Hematopoietic multipotent progenitor cell treated with erythropoietin and hydrocortisone succinate and interleukin-3 and kit ligand, for 4 days (in vitro differentiated cells): ENCODE measurements around the gene HDGF.

Experiments
- DNase-seq: peaks from one replicate; pipeline ENCODE4 v3.0.0-alpha.2; 2015

The HDGF gene

DNA sequence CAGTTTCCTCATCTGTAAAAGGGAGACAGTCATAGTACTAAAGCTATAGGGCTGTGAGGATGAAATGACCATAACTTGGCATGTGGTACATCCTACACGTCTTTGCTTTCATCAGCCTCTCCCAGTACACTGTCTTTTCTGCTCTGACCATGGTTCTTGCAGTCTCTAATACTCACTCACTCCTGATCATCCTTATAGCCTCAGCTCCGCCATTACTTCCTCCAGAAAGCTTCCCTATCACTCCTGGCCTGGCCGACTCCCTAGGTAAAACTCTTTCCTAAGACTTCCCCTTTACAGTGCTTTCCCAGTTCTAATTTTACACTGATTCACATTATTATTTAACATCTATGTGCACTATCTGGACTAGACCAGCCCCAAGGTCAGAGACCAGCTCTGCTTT is 5.6 kb downstream of the HDGF start:
- DNase-seq, result no peak

DNA sequence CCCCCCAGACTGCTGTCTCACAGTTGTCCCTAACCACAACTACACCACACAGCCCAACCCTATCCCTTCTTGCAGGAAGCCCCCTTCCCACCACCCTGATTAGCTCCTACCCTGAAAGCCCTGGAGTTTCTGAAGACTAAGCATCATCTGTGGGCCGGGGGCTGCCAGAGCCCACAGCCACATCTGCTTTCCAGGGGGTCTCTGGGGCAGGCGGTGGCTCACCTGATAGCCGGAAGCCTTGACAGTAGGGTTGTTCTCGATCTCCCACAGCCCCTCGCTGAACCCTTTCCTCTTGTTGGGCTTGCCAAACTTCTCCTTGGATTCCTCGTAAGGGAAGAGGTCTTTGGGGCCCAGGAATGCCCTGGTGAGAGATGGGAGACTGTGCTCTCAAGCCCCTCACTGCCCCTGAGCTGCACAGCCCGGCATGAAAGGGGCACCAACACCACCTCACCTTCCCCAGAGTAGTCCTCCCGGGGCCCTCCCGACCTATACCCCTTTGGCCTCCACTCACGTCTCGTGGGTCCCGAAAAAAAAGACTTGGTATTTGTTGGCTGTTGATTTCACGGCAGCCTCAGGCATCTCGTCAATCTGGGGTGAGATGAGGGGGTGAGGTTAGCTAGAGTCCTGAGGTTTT is 6.6 kb downstream of the HDGF start:
- DNase-seq, result peak; percentile 56

DNA sequence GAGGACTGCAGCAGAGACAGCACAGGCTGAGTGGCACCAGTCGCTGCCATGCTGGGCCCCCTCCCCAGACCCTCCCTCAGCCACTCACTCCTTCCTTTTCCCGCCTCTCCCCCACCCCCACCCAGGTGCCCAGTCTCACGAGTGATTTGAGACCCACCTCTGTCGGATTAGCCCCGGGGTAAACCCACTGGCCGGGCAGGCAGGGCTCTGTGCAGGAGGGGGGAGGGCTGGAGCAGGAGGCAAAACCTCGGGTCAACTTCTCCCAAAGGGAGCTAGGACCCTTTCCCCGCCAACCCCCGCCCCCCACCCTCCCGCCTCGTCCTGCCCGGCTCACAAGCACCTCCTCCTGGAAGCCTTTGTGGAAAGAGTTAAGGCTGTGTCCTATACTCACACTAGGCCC is 7.1 kb downstream of the HDGF start:
- DNase-seq, result no peak

DNA sequence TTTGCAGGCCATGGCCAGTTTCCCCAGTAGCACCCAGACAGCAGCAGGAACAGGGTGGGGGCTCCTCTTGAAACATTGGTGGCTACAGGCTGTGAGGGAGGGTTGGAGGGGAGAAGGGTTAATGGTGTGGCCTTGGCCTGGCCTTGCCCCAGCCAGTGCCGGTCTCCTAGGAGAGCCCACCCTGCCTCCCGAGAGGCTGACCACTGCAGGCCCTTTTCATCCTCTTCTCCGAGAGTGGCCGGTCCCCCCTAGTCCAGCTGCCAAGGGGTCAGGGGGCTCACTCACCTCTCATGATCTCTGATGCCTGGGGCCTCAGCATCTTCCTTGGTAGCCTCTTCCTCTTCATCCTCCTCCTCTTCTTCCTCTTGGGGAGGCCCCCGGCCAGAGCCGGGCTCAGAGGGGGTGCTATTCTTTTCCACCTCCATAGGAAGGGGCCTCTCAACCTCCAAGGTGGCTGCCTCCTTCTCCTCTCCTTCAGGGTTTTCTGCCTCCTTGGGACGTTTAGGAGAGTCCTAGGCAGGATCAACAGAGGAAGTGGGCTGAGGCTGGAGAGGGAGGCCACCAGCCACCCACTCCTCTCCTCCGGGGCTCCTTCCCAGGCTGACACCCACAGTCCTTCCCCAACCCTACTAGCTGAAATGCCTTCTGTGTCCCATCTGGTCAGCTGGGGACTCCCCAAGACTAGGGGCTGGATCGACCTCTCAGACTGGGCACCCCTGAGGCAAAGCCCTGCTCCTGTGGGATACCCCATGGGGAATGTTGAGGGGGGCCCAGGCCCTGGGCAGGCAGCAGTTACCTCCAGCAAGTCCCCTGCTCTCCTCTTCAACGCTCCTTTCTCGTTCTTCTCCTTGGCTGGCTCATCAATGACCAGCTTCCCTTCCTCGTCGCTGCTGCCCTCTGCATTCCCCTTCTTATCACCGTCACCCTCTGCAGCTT is 7.8 kb downstream of the HDGF start:
- no peak for DNase-seq

DNA sequence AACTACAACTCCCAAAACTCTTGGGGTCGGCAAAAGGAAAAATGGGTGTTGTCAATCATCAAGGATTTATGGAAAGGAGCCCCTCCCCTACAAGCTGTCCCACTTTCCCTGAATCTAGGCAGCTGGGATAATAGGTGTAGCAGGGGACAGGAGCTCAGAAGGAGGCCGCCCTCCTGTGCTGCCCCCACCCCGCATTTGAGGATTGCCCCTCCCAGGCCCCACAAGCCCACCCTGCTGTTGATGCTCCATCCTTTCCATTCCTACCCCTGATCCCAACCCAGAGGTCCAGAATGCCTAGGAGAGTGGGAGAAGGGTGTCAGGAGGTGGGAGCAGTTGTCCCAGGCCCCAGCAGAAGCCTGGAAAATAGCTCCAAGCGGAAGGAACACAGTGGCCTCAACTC is 8.7 kb downstream of the HDGF start:
- DNase-seq, result no peak

DNA sequence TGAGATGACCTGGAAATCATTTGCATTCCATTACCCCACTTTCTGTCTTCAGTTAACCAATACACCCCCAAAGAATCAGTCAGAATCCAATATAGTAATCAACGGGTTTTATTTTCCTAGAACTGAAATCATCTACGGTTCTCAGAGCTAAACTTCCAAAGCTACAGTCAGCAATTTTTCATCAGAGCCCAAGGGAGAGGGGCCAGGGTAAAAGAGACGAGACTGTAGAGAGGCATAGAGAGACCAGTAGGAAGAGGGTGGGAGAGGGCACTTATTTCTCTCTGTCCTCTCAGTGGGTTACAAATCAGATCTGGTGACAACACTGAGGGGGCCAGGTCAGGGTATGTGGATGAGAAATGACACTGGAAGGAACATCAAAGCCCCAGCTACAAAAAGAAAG is 9.5 kb downstream of the HDGF start:
- DNase-seq, result no peak

DNA sequence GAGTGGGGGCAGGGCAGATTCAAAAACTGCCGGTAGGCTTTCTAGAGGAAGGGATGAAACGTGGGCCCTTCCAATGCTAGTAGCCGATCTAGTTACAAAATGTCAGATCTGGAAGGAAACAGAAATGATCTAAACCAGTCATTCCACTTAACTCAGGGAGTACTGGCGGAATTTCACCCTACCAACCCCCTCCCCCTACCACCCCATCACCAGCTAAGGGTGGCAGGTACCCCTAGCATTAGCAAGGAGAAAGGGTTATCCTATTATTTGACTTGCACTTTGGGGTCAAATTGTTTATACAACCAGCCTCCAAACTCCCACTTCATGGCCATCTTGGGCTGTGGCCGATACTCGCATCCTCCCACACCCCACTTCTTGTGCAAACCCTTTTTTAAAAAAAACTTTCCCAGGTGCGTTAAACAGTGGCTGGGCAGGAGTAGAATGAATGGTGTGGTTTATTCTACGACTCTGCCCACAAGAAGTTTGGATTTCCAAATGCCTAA is 9.9 kb downstream of the HDGF start:
- no peak for DNase-seq

DNA sequence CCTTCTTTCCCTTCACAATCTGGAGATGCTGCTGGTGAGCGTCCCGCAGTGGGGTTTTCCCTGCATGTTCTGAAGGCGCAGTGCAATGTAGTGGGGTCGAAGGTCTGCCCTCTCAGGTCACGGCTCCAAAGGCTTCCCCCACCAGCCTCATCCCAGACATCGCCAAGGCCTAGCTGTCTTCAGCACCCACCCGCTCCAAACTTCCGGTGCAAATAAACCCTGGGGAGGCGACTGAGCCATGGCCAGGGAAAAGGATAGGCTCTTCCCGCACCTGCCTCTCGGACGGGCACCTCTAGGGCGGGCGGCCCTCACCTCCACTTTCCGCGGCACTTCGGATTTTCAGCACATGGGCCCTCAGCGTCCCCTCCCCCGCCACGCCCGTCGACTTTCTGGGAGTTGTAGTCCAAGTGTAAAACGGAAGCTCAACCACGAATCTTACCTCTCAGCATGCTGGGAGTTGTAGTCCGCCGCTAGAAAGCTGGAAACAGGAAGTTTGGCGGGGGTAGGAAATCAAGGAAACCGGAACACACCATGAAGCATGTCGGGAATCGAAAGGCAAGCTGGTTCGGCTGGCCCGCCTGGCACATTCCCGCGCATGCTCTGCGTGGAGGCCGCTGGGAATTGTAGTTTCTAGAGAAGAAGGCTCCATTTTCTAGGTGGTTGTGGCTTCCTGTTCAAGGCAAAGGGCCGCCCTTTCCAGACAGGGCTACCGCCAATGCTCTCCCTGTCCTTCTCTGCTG is 10.6 kb downstream of the HDGF start, which contains the start of gene MRPL24:
Gene MRPL24, minus strand, starts transcription at position 348 of the 740 bp plus-strand sequence. CDS start 2,384 bp downstream, outside the sequence.
- DNase-seq, result peak; percentile 100

DNA sequence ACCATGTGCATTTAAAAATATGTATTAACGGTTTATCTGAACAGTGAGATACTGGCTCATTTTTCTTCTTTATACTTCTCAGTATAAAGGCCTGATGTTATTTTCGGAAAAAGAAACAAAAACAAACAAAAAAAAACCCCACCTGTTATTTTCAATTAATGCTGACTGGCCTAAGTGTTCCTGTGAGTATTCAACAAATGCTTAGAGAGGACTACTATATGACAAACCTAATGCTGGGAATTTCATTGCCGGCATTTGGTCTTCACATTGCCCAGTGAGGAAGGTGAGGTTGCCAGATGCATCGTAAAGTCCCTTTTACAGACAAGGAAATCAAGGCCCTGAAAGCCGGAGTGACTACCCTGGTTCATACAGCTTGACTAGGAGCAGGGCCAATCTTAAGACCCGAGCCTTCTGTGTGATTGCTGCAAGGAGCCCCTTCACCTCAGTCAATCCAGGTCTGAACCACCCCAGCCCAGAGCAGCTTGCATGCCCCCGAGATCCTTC is 11.2 kb downstream of the HDGF start:
- peak; percentile 56 for DNase-seq

DNA sequence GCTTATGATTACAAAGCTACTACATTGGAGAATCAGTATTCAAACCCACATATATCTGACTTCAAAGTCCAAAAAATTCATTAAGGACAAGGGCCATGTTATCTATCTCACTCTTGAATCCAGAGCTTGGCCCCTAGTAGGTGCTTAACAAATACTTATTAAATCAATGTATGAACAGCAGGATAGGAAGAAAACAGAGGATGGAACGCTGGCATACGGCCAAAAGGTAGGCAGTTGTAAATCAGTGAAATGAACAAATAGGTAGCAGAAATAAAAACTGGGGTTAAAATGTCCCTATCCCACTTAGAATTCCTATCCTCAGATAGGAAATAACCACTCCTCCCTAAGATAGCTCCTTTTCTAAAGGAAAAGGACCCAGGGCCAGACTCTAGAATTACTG is 12.6 kb downstream of the HDGF start:
- no peak for DNase-seq

DNA sequence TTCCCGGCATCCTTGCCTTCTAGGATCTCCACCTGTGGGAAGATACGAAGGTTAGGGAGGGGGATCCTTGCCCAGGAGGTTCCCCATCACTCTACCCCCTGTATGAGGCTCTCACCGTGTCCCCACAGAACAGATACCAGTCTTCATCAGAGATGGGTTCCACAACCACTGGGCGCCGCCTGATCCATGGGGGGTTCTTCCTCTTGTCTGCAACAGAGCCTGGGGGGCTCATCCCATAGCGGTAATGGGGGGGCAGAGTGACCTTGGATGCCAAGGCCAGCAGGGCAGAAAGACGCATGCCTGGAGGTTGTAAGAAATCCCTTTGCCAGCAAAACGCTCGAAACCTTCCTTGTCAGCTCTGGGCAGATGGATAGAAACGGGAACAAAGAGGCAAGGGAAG is 13.1 kb downstream of the HDGF start:
- DNase-seq, result no peak

DNA sequence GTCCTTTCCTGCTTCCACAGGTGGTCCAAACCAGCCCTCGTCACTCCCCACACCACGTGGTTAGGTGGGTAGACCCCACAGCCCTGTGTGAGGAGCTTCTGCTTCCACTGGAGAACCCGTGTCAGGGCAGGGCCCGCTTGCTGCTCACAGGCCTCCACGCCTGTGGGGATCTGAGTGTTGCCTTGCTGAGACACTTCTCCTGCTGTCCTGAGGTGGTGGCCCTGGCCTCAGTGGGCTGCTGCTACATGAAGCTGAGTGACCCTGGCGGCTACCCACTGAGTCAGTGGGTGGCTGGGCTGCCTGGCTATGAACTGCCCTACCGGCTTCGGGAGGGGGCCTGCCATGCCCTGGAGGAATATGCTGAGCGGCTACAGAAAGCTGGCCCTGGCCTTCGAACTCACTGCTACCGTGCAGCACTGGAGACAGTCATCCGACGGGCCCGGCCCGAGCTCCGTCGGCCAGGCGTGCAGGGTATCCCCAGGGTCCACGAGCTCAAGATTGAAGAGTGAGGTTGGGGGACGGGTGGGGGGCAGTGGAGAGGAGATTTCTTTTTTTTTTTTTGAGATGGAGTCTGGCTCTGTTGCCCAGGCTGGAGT is 17.4 kb downstream of the HDGF start:
- no peak for DNase-seq

DNA sequence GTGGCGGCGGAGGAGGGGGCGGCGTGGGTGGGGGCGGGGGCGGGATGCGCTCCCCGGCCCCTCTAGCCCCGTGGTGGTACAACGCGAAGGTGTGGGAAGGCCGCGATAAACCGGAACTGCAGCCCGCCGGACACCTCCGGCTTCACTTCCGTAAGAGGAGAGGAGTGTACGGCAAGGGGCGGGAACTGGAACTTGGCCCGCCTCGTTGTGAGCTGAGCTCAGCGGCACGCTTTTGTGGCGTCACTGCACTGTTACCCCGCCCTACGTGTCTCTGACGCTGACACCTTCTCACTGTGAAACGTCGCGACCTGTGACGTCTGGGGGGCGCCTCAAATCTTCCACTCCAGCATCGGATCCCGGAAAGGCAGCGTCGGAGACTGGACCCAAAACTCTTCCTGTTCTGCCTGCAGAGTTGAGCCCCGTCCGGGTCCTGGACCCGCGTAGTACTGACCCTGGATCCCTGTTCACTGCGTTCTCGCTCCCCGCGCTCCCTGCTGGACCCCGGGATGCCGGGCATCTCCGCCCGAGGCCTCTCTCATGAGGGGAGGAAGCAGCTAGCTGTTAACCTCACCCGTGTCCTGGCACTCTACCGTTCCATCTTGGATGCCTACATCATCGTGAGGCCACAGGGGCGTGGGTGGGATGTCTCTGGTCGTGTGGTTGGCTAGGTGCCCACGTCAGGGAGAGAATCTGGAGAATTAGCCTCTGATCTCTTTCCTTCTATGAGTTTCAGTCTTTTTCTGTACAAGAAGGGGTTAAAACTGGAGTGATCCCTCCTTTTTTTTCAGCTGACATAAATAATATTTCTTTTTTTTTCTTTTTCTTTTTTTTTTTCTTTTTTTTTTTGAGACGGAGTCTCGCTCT is 22.6 kb downstream of the HDGF start, which contains the start of gene ISG20L2:
Gene ISG20L2, minus strand, starts transcription at position 168 of the 864 bp plus-strand sequence. CDS start 1,114 bp downstream, outside the sequence.
- peak; percentile 99 for DNase-seq

DNA sequence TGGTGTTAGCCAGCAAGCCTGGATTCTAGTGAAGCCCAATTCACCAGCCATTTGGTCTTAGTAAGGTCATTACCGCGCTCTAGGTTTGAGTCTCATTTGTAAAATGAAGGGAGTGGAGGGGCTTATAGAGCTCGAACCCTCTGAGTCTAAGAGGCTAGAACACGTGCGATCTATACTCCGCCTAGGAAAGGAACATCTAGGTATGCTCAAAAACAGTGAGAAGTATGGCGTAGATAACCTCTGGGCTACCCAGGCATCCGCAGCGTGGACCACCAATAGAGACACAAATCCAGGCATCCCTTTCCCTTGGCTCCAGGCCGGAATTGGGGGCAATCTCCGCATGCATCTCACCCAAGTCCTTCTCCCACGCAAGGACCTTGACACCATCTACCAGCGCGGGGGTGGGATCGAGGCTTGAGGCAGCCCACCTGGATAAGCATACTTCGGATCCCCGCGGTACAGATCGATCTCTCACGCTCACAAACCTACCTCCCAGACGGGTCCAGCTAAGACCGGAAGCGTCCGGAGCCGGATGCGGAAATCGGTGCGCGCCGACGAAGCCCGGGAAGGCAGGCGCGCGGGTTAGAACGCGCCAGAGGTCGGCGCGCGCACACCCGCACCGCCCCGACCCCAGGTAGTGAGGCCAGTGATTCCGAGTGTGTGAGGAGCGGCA is 23.4 kb downstream of the HDGF start, which contains the start of gene METTL25B:
Gene METTL25B, plus strand, starts transcription at position 544 of the 673 bp plus-strand sequence. CDS start 636 bp downstream, outside the sequence.
- DNase-seq, result peak; percentile 94

DNA sequence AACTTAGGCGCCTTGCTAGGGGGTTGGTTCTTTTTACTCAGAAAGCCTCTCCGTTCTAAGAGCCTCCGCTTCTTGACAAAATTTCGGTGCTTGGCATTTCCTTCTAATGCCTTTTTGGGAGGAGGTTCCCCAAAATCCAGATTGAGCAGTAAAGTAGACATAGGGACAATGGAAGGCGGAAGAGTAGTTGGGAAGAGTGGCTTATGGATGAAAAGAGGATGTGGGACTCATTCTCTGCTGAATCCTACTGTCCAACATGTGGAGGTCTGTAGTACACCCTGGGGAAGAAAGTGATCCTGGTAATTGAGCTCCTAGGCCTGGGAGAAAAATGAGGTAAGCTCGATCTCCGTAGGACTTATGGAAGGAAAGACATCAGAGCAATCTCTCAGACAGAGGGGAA is 24.0 kb downstream of the HDGF start:
- DNase-seq, result no peak

DNA sequence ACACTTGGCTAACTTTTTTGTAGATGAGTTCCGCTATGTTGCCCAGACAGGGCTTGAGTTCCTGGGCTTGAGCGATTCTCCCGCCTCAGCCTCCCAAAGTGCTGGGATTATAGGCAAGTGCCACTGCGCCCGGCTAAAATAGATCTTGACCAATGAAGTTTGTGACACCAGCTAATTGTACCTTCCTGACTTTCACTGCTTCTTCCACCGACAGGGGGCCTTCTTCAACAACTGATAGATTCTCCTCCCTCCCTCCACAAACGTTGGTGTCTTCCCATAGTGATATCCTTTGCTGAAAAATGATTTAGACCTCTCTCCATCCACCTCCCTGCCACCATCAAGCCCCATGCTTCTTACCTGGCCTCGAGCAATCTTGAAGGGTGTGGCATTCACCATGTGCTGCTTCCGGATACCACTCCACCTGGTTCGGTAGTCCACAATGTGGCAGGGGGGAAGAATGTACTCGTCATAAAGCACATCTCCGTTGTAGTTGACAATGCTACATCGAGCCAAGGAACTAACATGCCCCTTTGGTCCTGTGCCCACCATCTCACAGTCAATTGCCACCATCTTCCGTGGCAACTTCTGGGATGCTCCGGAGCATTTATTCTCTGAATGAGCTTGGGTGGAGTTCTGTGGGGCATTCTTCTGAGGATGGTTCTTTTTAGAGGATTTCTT is 24.8 kb downstream of the HDGF start:
- DNase-seq, result peak; percentile 91

DNA sequence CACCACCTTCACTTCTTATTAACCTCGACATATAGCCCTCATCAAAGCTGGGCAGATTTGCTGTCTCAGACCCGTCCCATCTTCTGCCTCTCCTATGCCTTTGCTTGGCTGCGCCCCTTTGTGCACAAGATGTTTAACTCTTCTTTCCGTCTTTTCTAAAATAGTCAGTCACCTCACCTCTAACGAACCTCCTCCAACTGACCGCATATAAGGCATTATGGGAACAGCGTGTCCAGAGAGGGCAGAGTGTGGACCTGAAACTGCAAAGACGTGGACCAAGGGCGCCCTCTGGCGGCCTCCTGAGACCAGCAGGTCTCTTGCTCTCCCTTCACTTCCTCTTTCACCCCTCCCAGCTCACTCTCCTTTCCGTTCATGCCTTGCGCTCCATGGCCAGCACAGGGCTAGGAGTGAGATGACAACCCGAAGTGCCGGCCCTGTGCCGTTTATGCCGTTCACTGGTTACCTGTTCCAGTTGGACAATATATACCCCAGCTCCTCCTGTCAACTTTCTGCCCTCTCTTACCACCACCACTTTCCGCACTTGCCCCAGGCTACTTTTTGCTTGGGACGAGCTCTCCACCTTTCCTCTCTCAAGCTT is 25.7 kb downstream of the HDGF start:
- DNase-seq, result peak; percentile 95

DNA sequence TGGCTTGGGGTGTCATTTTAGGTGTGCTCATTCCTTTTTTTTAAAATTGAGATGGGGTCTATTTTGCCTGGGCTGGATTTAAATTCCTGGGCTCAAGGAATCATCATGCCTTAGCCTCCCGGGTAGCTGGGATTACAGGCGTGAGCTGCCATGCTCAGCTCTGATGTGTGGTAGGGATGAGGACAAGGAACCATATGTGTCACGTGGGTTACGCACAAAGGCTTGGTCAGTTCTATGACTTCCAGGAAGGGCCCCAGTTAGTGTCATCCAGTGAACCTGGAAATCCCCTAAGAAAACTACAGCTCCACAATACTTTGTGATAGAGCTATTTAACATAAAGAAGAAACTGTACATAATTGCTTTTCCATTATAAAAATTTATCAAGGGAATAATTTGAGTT is 29.9 kb downstream of the HDGF start:
- no peak for DNase-seq

DNA sequence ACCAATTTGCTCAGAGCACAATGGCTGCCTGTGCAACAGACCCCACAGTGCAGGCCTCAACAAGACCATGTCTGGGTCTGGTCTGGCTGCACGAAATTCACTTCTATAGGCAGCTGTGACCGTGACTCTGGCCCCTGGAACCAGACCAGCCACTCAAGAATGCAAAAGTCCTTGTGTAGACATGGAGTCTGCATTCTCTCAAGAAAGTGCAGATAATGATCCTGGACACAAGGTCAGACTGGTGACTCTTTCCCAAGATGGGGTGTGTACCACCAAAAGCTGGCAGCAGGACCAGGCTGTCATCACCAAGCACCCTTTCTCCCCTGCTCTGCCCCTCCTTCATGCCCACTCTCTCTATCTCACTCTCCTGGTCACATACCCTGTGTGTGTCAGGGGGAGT is 30.3 kb downstream of the HDGF start:
- no peak for DNase-seq

DNA sequence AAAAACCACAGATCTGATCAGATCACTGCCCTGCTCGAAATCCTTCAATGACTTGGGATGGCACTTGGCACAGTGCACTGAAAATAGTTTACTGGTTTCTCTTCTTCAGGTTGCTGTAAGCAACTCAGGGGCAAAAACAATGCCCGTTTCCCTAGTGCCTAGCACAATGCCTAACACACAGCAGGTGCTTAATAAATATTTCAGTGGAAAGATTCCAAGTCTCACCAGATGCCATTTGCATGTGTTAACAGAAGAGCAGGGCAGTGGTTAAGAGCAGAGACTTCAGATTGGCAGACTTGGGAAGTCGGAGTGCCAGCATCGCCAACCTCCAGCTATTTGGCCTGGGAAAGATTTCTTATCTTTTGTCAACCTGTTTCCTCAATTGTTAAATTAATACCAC is 34.1 kb downstream of the HDGF start:
- DNase-seq, result no peak
